Spinal cord (tissue), 10 donors: Measurements from ENCODE around the gene RNF186. TPM values are rescaled to one million over a fixed set of nuclear protein-coding genes. Genes with fewer than 3 reads are reported as not detected.
"Not testable (repeated sequence)": the region's sequence is repeated elsewhere in the genome, so short reads cannot be mapped to it uniquely, and the experiment has no call there.

Experiments used
- DNase-seq, 6 donors: peaks; one replicate each; pipeline versions ENCODE4 v3.0.0 to v3.0.0-alpha.2; 2013 to 2015; ENCODE audit warnings: low spot score in 6 of 6, low read depth in 4 of 6
- H3K27ac ChIP-seq: one replicate; pipeline ENCODE4 v1.5.1; 2013; ENCODE audit warnings: low read depth, low read length, control low read depth
- H3K27me3 ChIP-seq: one replicate; pipeline ENCODE4 v1.6.1; 2013; ENCODE audit warnings: low read length; ENCODE audit not compliant: control insufficient read depth, insufficient read depth
- H3K36me3 ChIP-seq: one replicate; pipeline ENCODE4 v1.6.1; 2013; ENCODE audit warnings: low read length; ENCODE audit not compliant: control insufficient read depth, insufficient read depth
- H3K4me1 ChIP-seq: one replicate; pipeline ENCODE4 v1.6.1; 2013; ENCODE audit warnings: low read length; ENCODE audit not compliant: control insufficient read depth, insufficient read depth
- H3K4me3 ChIP-seq: one replicate; pipeline ENCODE4 v1.5.1; 2013; ENCODE audit warnings: low read depth, low read length, control low read depth
- H3K9me3 ChIP-seq: one replicate; pipeline ENCODE4 v1.6.1; 2013; ENCODE audit warnings: low read length; ENCODE audit not compliant: control insufficient read depth, insufficient read depth
- WGBS: methylation state at CpG from one replicate; pipeline ENCODE4 v1.1.5; 2013; ENCODE audit warnings: missing lambda C conversion rate; ENCODE audit not compliant: insufficient coverage; 5-methylcytosine and 5-hydroxymethylcytosine counted together
- polyA plus RNA-seq, 2 donors: library from polyadenylated mRNA; unstranded; fragments of 120-200 nt; gene quantifications; one replicate each; pipeline ENCODE4 v1.2.1, GENCODE V29; 2013; ENCODE audit not compliant: insufficient read length in 2 of 2
- total RNA-seq, 2 donors: library from RNA; depleted of rRNA in 1 of 2; stranded (reverse); fragments of 120-200 nt in 1 of 2; fragments of >200 nt in 1 of 2; gene quantifications; one replicate each; pipeline versions ENCODE4 v1.2.3 to v1.2.4, GENCODE V29; 2013 to 2014
- donor health status: healthy.

The RNF186 gene
- total and polyA plus RNA-seq, 4 donors, result not detected

DNA sequence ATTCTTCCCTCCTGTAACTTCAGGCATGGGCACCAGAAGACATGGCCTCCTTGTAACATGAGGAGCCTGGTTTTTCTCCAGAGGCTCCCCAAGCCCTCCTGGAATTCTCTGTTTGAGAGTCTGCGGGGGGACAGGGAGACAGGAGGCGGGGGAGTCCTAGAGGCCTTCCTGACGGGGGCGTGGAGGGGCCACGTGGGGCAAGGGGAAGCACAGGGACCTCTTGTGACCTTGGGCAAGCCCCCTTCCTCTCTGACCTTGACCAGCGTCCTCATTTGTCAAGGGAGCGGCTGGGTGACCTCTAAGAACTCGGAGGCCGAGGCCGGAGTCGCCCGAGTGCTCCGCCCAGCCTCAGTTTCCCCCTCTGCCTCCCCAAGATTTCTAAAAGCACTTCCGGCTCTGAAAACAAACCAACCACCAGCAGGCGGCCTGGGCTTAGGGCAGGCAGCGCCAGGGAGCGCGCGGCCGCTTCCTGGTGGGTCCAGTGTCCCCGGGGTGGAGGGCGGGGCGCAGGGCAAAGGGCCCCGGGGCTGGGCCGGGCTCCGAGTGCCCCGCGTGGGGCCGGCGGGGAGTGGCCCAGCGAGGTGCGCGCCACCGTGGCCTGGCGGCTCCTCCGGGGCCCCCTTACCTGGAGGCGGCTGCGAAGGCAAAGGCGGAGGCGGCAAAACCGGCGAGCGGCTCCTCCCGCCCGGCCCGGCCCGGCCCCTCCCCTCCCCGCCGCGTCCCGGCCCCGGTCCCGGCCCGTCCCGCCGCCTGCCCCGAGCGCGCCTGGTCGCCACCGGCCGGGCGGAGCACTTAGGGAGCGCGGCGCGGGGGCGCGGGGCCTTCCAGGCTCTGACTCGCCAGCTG lies 15.6 kb downstream of the RNF186 start, which contains the start of gene TMCO4:
Gene TMCO4 (minus strand): TSS at position 687 of the 846 bp plus-strand sequence. CDS start 19,158 bp downstream, outside the sequence.
- H3K4me3 ChIP-seq, result peak within 1 kb of the TSS; percentile 52
- H3K36me3 ChIP-seq, result no peaks in the 10 kb centered on the region
- DNase-seq, result peak in 1 of 6 donors; percentile 27
- H3K4me1 ChIP-seq, result peaks cover 9% of the 10 kb centered on the region
- peak within 1 kb of the TSS; percentile 3 for H3K27ac ChIP-seq
- 3% methylated on average over 70 of the region's 70 CpGs for WGBS
- peaks cover 23% of the 10 kb centered on the region for H3K27me3 ChIP-seq
- no peaks in the 10 kb centered on the region for H3K9me3 ChIP-seq

DNA sequence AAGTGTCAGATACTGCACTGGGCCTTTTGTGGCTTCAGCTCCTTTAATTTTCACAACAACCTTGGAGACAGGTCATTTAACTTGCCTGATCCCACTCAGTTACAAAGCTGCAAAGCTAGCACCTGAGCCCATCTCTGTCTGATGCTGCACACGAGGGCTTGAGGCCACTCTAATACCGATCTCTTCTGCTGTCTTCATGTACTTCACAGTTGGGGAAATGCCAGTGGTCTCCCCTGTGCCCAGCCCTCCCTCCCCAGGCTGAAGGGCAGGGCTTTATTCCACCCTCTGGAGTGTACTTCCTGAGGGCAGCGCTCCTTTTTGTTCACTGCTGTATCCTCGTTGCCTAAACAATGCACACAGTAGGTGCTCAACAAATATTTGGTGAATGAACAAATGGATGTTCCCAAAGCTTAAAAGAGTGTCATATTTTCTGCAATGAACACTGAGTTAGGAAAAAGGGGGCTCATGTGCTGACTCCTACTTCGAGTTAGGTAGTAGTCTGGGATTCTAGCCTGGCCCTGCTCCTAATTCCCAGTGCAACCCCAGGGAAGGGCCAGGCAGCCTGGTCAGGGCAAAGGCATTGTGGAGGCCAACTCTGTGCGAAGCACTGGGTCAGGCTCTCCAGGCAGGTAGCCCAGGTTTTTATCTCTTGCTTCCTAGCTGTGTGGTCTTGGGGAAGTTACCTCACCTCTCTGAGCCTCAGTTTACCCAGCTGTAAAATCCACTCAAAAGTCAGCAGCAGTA lies 16.4 kb downstream of the RNF186 start:
- no peaks in the 10 kb centered on the region for H3K9me3 ChIP-seq
- no peak for DNase-seq
- WGBS, result 85% methylated on average over 6 of the region's 6 CpGs
- no peak overlapping the region for H3K4me3 ChIP-seq
- H3K36me3 ChIP-seq, result no peaks in the 10 kb centered on the region
- H3K27ac ChIP-seq, result no peak overlapping the region
- peaks cover 23% of the 10 kb centered on the region for H3K27me3 ChIP-seq
- H3K4me1 ChIP-seq, result peaks cover 14% of the 10 kb centered on the region

DNA sequence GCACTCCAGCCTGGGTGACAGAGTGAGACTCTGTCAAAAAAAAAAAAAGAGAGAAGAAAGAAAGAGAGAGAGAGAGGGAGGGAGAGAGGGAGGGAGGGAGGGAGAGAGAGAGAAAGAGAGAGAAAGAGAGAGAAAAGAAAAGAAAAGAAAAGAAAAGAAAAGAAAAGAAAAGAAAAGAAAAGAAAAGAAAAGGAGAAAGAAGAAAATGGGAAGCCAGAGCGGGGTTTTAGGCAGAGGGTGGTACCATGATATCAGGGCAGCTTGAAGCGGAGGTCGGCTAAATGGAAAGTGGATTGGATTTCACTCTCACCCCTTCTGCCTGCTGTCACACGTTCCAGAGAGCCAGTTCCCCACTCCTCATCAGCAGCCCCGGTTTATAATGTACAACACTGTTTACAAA lies 17.3 kb downstream of the RNF186 start:
- no peak overlapping the region for H3K27ac ChIP-seq
- no peak overlapping the region for H3K4me3 ChIP-seq
- H3K9me3 ChIP-seq, result no peaks in the 10 kb centered on the region
- no peak for DNase-seq
- WGBS, result no CpG with 5 or more reads among the region's 5 CpGs
- H3K4me1 ChIP-seq, result peaks cover 19% of the 10 kb centered on the region
- no peaks in the 10 kb centered on the region for H3K36me3 ChIP-seq
- H3K27me3 ChIP-seq, result peaks cover 23% of the 10 kb centered on the region

DNA sequence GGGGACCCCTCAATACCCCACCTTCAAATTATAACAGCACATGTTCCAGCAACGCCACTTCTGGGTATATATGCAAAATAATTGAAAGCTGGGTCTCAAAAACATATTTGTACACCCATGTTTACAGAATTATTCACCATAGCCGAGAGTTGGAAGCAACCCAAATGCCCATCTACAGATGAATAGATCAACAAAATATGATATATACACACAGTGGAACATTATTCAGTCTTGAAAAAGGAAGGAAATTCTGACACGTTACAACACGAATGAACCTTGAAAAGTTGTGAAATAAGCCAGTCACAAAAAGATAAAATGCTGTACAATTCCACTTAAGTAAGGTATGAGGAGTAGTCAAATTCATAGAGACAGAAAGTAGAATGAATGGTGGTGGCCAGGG lies 20.5 kb downstream of the RNF186 start:
- H3K4me1 ChIP-seq, result peaks cover 15% of the 10 kb centered on the region
- H3K9me3 ChIP-seq, result no peaks in the 10 kb centered on the region
- no peak overlapping the region for H3K27ac ChIP-seq
- peaks cover 7% of the 10 kb centered on the region for H3K27me3 ChIP-seq
- H3K4me3 ChIP-seq, result no peak overlapping the region
- DNase-seq, result no peak
- no peaks in the 10 kb centered on the region for H3K36me3 ChIP-seq
- WGBS, result no CpG with 5 or more reads among the region's 4 CpGs

DNA sequence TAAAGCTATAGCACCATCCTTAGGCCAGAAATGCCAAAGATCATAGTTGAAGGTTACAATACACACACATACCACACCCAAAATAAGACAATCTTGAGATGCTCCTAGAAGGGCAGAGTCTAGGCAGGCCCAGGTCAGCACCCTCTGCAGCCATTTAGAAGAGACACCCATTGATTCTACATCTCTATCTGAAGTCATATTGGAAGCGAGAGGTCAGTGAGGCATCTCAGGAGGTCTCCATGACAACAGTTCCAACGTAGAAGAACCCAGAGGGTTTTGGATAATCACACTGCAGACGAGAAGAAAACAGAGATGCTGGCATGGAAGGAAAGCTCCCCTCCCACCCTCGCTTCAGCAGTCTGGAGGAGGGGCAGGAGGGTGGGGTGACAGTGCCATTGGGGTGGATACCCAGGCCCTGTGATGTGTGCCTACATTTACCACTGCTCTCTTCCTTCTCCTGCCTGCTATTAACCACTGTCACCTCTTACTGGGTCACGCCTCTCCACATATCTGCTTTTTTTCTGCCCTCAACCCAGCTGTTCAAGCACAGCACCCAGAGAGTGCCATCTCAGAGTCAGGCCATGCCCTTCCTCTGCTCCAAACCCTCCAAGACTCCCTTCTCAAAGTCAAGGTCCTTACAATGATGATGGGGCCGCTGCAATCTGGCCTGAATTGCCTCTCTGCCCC lies 21.6 kb downstream of the RNF186 start:
- Histone ChIP-seq H3K27me3 (no peaks in the 10 kb centered on the region), H3K4me1 (peaks cover 10% of the 10 kb centered on the region), H3K4me3 (no peak overlapping the region), H3K36me3 (no peaks in the 10 kb centered on the region), H3K27ac (peak overlapping the region; percentile 61), H3K9me3 (no peaks in the 10 kb centered on the region)
- peak in 1 of 6 donors; percentile 75 for DNase-seq
- 46% methylated on average over 3 of the region's 6 CpGs for WGBS

DNA sequence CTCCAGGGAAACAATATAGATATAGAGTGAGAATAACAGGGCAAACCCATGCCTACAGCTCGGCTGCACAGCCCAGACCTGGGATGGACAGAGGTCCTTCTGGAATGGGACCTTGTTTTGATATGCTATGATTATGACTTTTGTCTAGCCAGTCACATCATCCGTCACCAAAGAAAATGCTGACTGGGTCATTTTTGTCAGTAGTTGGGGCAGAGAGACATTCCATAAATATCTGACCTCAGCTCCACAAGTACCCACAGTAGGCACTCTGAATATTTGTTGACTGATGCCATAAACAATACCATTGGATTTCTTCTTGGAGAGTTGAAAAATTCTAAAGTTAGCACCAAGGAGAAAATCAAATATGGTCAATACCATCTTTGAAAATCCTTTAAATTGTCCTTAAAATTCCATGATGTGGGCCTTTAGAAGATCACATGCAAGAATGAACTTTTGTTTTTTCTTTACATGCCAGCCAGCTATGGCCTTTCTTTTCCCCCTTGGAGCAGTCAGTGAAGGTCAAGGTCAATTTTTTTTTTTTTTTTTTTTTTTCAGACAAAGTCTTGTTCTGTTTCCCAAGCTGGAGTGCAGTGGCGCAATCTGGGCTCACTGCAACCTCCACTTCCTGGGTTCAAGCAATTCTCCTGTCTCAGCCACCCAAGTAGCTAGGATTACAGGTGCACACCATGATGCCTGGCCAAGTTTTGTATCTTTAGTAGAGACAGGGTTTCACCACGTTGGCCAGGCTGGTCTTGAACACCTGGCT lies 22.7 kb downstream of the RNF186 start:
- no peaks in the 10 kb centered on the region for H3K27me3 ChIP-seq
- 97% methylated on average over 3 of the region's 4 CpGs for WGBS
- H3K27ac ChIP-seq, result peak overlapping the region; percentile 61
- H3K9me3 ChIP-seq, result no peaks in the 10 kb centered on the region
- H3K4me1 ChIP-seq, result peaks cover 10% of the 10 kb centered on the region
- H3K4me3 ChIP-seq, result no peak overlapping the region
- H3K36me3 ChIP-seq, result no peaks in the 10 kb centered on the region
- DNase-seq, result no peak

DNA sequence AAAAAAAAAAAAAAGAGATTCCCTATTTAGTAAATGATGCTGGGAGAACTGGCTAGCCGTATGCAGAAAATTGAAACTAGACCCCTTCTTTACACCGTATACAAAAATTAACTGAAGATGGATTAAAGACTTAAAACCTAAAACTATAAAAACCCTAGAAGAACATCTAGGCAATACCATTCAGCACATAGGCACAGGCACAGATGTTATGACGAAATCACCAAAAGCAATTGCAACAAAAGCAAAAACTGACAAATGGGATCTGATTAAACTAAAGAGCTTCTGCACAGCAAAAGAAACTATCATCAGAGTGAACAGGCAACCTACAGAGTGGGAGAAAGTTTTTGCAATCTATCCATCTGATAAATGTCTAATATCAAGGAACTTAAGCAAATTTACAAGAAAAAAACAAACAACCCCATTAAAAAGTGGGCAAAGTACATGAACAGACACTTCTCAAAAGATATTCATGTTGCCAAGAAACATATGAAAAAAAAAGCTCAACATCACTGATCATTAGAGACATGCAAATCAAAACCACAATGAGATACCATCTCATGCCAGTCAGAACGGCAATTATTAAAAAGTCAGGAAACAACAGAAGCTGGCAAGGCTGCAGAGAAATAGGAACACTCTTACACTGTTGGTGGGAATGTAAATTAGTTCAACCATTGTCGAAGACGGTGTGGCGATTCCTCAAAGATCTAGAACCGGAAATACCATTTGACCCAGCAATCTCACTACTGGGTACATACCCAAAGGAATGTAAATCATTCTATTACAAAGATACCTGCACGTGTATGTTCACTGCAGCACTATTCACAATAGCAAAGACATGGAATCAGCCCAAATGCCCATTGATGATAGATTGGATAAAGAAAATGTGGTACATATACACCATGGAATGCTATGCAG lies 24.8 kb downstream of the RNF186 start:
- peaks cover 12% of the 10 kb centered on the region for H3K4me1 ChIP-seq
- H3K4me3 ChIP-seq, H3K9me3 ChIP-seq, DNase-seq, H3K27me3 ChIP-seq, H3K27ac ChIP-seq, H3K36me3 ChIP-seq: not testable (repeated sequence)
- WGBS, result no CpG with 5 or more reads among the region's 9 CpGs

DNA sequence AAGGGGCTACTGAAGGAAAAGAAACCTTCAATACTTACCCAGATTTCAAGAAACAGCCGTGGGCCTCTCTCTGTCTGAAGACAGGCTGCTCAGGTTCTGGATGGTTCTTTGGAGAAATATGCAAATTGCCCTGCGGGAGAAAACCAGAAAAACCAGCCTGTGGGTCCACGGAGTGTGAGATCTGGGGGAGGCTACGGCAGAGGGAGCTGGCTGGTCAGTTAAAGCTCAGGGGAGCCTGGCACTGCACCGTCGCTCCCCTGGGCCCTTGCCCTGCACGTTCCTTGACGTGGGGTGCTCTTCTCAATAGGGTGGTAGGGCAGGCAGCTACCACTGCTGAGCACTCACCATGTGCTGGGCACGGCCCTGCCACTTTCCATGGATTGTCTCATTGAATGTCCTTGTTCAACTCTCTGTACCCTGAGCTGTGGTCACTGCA lies 28.1 kb downstream of the RNF186 start:
- Histone ChIP-seq H3K27me3 (no peaks in the 10 kb centered on the region), H3K9me3 (no peaks in the 10 kb centered on the region), H3K4me3 (no peak overlapping the region), H3K36me3 (no peaks in the 10 kb centered on the region), H3K27ac (no peak overlapping the region), H3K4me1 (peaks cover 2% of the 10 kb centered on the region)
- no peak for DNase-seq
- 34% methylated on average over 8 of the region's 9 CpGs for WGBS
